IMR-90 (cell line): ENCODE data around the gene PEAK3. TPM values are rescaled to one million over a fixed set of nuclear protein-coding genes. Genes with fewer than 3 reads are reported as not detected.

Experiments
- ATAC-seq: fragments of 200-7000 bp; cut with Tn5 transposase; 2 replicates; pipeline ENCODE4 v1.9.1; 2020; ENCODE audit warnings: low read depth, mild to moderate bottlenecking, moderate library complexity
- BruUV-seq: library from RNA; stranded (reverse); fragments of 400-500 nt; replicated peaks from 2 replicates; lab custom pipeline; 2021; lab: Mats Ljungman, UMichigan
- CTCF ChIA-PET: fragments of 300-600 bp; formaldehyde crosslinking; extraction: SDS; loops from one replicate; lab custom pipeline; 2021; ENCODE audit warnings: antibody characterized with exemption; lab: Yijun Ruan, JAX
- POLR2A ChIA-PET: fragments of 300-600 bp; sonication (Branson Sonifier 250); formaldehyde crosslinking; loops from one replicate; lab custom pipeline; 2022; ENCODE audit warnings: antibody characterized with exemption; ENCODE audit not compliant: unreplicated experiment; lab: Charles Lee
- DNase-seq: peaks from one replicate; pipeline ENCODE4 v3.0.0; 2013
- H2AFZ ChIP-seq: replicated peaks from 2 replicates; pipeline ENCODE3; 2013; ENCODE audit warnings: low read length, mild to moderate bottlenecking; ENCODE audit not compliant: poor library complexity
- H2AK5ac ChIP-seq: 2 replicates; pipeline ENCODE4 v1.6.1; 2013; ENCODE audit warnings: low read depth, low read length, inconsistent platforms
- H2AK9ac ChIP-seq: replicated peaks from 2 replicates; pipeline ENCODE3; 2013; ENCODE audit warnings: mild to moderate bottlenecking, low read depth, low read length, moderate library complexity; ENCODE audit not compliant: poor library complexity
- H2BK120ac ChIP-seq: 2 replicates; pipeline ENCODE4 v1.6.1; 2013; ENCODE audit warnings: low read depth, low read length, inconsistent platforms
- H2BK15ac ChIP-seq: 3 replicates; pipeline ENCODE4 v1.6.1; 2013; ENCODE audit warnings: low read depth, low read length, inconsistent platforms
- H2BK20ac ChIP-seq: 2 replicates; pipeline ENCODE4 v1.6.1; 2013; ENCODE audit warnings: low read depth, mild to moderate bottlenecking, inconsistent platforms, low read length, moderate library complexity
- H2BK5ac ChIP-seq: 2 replicates; pipeline ENCODE4 v1.6.1; 2013; ENCODE audit warnings: mild to moderate bottlenecking, low read depth, low read length, inconsistent platforms; ENCODE audit not compliant: poor library complexity, severe bottlenecking
- H3K14ac ChIP-seq: replicated peaks from 2 replicates; pipeline ENCODE4 v1.6.1; 2013; ENCODE audit warnings: low read depth, low read length, inconsistent platforms
- H3K18ac ChIP-seq: 2 replicates; pipeline ENCODE4 v1.6.1; 2013; ENCODE audit warnings: low read depth, low read length, control low read depth
- H3K23ac ChIP-seq: 2 replicates; pipeline ENCODE4 v1.6.1; 2013; ENCODE audit warnings: low read depth, low read length, inconsistent platforms
- H3K27ac ChIP-seq: 2 replicates; pipeline ENCODE4 v1.5.1; 2013; ENCODE audit warnings: mild to moderate bottlenecking, control low read depth, low read length; ENCODE audit not compliant: insufficient read depth
- H3K27me3 ChIP-seq: 2 replicates; pipeline ENCODE4 v1.6.1; 2013; ENCODE audit warnings: low read length; ENCODE audit not compliant: control insufficient read depth, insufficient read depth
- H3K36me3 ChIP-seq: 2 replicates; pipeline ENCODE4 v1.6.1; 2013; ENCODE audit warnings: low read length, mixed read lengths; ENCODE audit not compliant: control insufficient read depth, insufficient read depth
- H3K4ac ChIP-seq: 2 replicates; pipeline ENCODE4 v1.6.1; 2013; ENCODE audit warnings: low read depth, low read length, inconsistent platforms
- H3K4me1 ChIP-seq: 2 replicates; pipeline ENCODE4 v1.6.1; 2013; ENCODE audit warnings: low read length, mixed read lengths; ENCODE audit not compliant: control insufficient read depth, insufficient read depth
- H3K4me2 ChIP-seq: 2 replicates; pipeline ENCODE4 v1.6.1; 2013; ENCODE audit warnings: low read depth, mild to moderate bottlenecking, control low read depth, low read length, moderate library complexity
- H3K4me3 ChIP-seq: 2 replicates; pipeline ENCODE4 v1.5.1; 2013; ENCODE audit warnings: low read depth, mild to moderate bottlenecking, control low read depth, low read length, moderate library complexity; ENCODE audit not compliant: insufficient read depth
- H3K56ac ChIP-seq: 2 replicates; pipeline ENCODE4 v1.6.1; 2013; ENCODE audit warnings: low read length, inconsistent platforms; ENCODE audit not compliant: insufficient read depth; ENCODE audit errors: extremely low read depth
- H3K79me1 ChIP-seq, 2 experiments: 2 replicates each; pipeline ENCODE4 v1.6.1; 2013; ENCODE audit warnings: low read length in 2 of 2, inconsistent platforms in 1 of 2, low read depth in 1 of 2
- H3K9ac ChIP-seq: 2 replicates; pipeline ENCODE4 v1.6.1; 2013; ENCODE audit warnings: low read depth, low read length, control low read depth
- H3K9me1 ChIP-seq: 2 replicates; pipeline ENCODE4 v1.6.1; 2013; ENCODE audit warnings: low read length, inconsistent platforms; ENCODE audit not compliant: insufficient read depth
- H3K9me3 ChIP-seq: 2 replicates; pipeline ENCODE4 v1.6.1; 2013; ENCODE audit warnings: low read length; ENCODE audit not compliant: control insufficient read depth, insufficient read depth
- H4K20me1 ChIP-seq: 2 replicates; pipeline ENCODE4 v1.6.1; 2013; ENCODE audit warnings: low read length, inconsistent platforms; ENCODE audit not compliant: insufficient read depth
- H4K5ac ChIP-seq: 2 replicates; pipeline ENCODE4 v1.6.1; 2013; ENCODE audit warnings: mild to moderate bottlenecking, low read depth, low read length, control low read depth
- H4K8ac ChIP-seq, 2 experiments: 2 replicates each; pipeline ENCODE4 v1.6.1; 2013; ENCODE audit warnings: low read depth in 2 of 2, low read length in 2 of 2, control low read depth in 1 of 2, inconsistent platforms in 1 of 2
- H4K91ac ChIP-seq: 2 replicates; pipeline ENCODE4 v1.6.1; 2013; ENCODE audit warnings: low read depth, low read length, inconsistent platforms; ENCODE audit not compliant: insufficient read depth
- BHLHE40 ChIP-seq: fragments of 150-350 bp; IDR thresholded peaks from 2 replicates; pipeline ENCODE4 v1.6.1; 2016; ENCODE audit warnings: mild to moderate bottlenecking, low read depth, low read length
- CEBPB ChIP-seq: IDR thresholded peaks from 2 replicates; pipeline ENCODE4 v1.6.1; 2012; ENCODE audit warnings: low read depth, low read length, improper control_type of control experiment
- CTCF ChIP-seq: conservative IDR thresholded peaks from 2 replicates; pipeline ENCODE4 v1.5.1; 2012; ENCODE audit warnings: mild to moderate bottlenecking, low read depth, low read length, improper control_type of control experiment
- ELK1 ChIP-seq: fragments of 150-350 bp; IDR thresholded peaks from 2 replicates; pipeline ENCODE4 v1.6.1; 2016; ENCODE audit warnings: low read depth, mild to moderate bottlenecking, low read length, moderate library complexity, borderline replicate concordance
- MAFK ChIP-seq: IDR thresholded peaks from 2 replicates; pipeline ENCODE4 v1.6.1; 2012; ENCODE audit warnings: low read depth, low read length, improper control_type of control experiment
- MXI1 ChIP-seq: IDR thresholded peaks from 2 replicates; pipeline ENCODE4 v1.6.1; 2012; ENCODE audit warnings: low read depth, mild to moderate bottlenecking, low read length, moderate library complexity, borderline replicate concordance
- NFE2L2 ChIP-seq: fragments of 150-350 bp; IDR thresholded peaks from 2 replicates; pipeline ENCODE4 v1.6.1; 2016; ENCODE audit warnings: low read depth, mild to moderate bottlenecking, low read length
- RCOR1 ChIP-seq: IDR thresholded peaks from 2 replicates; pipeline ENCODE4 v1.6.1; 2012; ENCODE audit warnings: mild to moderate bottlenecking, low read length, improper control_type of control experiment; ENCODE audit not compliant: insufficient replicate concordance
- RFX5 ChIP-seq: IDR thresholded peaks from 2 replicates; pipeline ENCODE4 v1.8.0; 2012; ENCODE audit warnings: low read depth, mild to moderate bottlenecking, low read length, moderate library complexity
- SMC3 ChIP-seq: fragments of 150-350 bp; IDR thresholded peaks from 2 replicates; pipeline ENCODE4 v1.6.1; 2016; ENCODE audit warnings: low read depth, mild to moderate bottlenecking, antibody characterized with exemption, low read length, moderate library complexity
- WGBS, 2 experiments: methylation state at CpG; one replicate each; pipeline versions ENCODE4 v1.1.5 to v1.1.7; 2013; ENCODE audit warnings: missing lambda C conversion rate in 2 of 2; ENCODE audit not compliant: insufficient read length in 1 of 2; ENCODE audit errors: extremely low coverage in 2 of 2; 5-methylcytosine and 5-hydroxymethylcytosine counted together
- dilution Hi-C: fragments of 300-500 bp; cut with HindIII; formaldehyde crosslinking; loops from one replicate; pipeline ENCODE4 v1.14.3; 2018; ENCODE audit warnings: low sequenced_read_pairs; ENCODE audit not compliant: unreplicated experiment
- in situ Hi-C: fragments of 300-500 bp; cut with MboI; formaldehyde crosslinking; loops from 3 replicates; pipeline ENCODE4 v1.14.3; 2019; ENCODE audit warnings: low sequenced_read_pairs, inconsistent platforms, mixed read lengths
- intact Hi-C: fragments of 100-400 bp; cut with micrococcal nuclease; formaldehyde crosslinking; loops from 2 replicates; pipeline ENCODE4 v1.10.0; 2022
- polyA plus RNA-seq, 3 experiments: library from polyadenylated mRNA; depleted of rRNA; stranded (reverse); fragments of >200 nt; gene quantifications; 2 replicates each; pipeline ENCODE4 v1.2.3, GENCODE V29; 2012; ENCODE audit warnings: low replicate concordance in 1 of 3
- total RNA-seq: library from RNA; depleted of rRNA; stranded (reverse); fragments of >200 nt; gene quantifications from 2 replicates; pipeline ENCODE4 v1.2.3, GENCODE V29; 2012

Gene PEAK3
- total and polyA plus RNA-seq, 2 of the 4 experiments (the other 2 are of a cell fraction) = under 0.01 to 0.09 TPM

GRCh38 chr19:2231621-2232221, 50.3 kb downstream of the PEAK3 start:
- ChIA-PET POLR2A (no interaction called here), CTCF (no interaction called here)
- in situ Hi-C loops = no loop called here

More at GRCh38 chr19:2231621-2232221, 50.3 kb downstream of the PEAK3 start:
- H4K20me1 ChIP-seq = peaks cover 25% of the 10 kb centered on the region
- H2BK20ac ChIP-seq = no peak overlapping the region
- H3K18ac ChIP-seq = no peak overlapping the region
- no peak overlapping the region for H3K4me3 ChIP-seq
- peak overlapping the region; percentile 79 for H2AK9ac ChIP-seq
- dilution Hi-C loops (no loop called here), intact Hi-C loops (no loop called here)
- H3K27me3 ChIP-seq = no peaks in the 10 kb centered on the region
- peaks cover 53% of the 10 kb centered on the region for H3K36me3 ChIP-seq
- no peak overlapping the region for H3K23ac ChIP-seq
- TF ChIP-seq ELK1 = no peak
- TF ChIP-seq SMC3 = no peak
- TF ChIP-seq CEBPB = no peak
- no peak for TF ChIP-seq RCOR1
- no peak for TF ChIP-seq MXI1
- no peak for TF ChIP-seq MAFK
- no peak for TF ChIP-seq CTCF
- TF ChIP-seq NFE2L2 = no peak
- no peak for TF ChIP-seq RFX5
- TF ChIP-seq BHLHE40 = no peak
- H2BK5ac ChIP-seq = no peak overlapping the region
- no peak overlapping the region for H2AFZ ChIP-seq
- WGBS, 2 experiments = 93% methylated on average over 14 of the region's 21 CpGs; no CpG with 5 or more reads in 1 of the 2 experiments
- H3K9me1 ChIP-seq = no peaks in the 10 kb centered on the region; the same call in 1 of the 2 replicates
- no peak overlapping the region for H4K5ac ChIP-seq
- H3K4me2 ChIP-seq = no peak overlapping the region
- peaks cover 9 to 43% of the 10 kb centered on the region in 2 experiments for H3K79me1 ChIP-seq
- H3K4ac ChIP-seq = no peak overlapping the region
- H3K27ac ChIP-seq = no peak overlapping the region
- DNase-seq (no peak), ATAC-seq (no peak)
- H2BK120ac ChIP-seq = no peak overlapping the region
- no peak overlapping the region for H2AK5ac ChIP-seq
- no peak overlapping the region for H4K8ac ChIP-seq
- H3K56ac ChIP-seq = no peak overlapping the region
- H3K9me3 ChIP-seq = no peaks in the 10 kb centered on the region
- no peak overlapping the region for H4K91ac ChIP-seq
- no peak overlapping the region for H3K9ac ChIP-seq
- no peak overlapping the region for H3K14ac ChIP-seq
- no peak overlapping the region for H2BK15ac ChIP-seq
- BruUV-seq = no TSS peak
- H3K4me1 ChIP-seq = peaks cover 2% of the 10 kb centered on the region; the same call in 1 of the 2 replicates
